Measurements from ENCODE around the gene SLC35E1. TPM values are rescaled to one million over a fixed set of nuclear protein-coding genes. Genes with fewer than 3 reads are reported as not detected.
A peak's percentile ranks its signal among the peaks of the same experiment; 100 is the strongest.
"Not testable (repeated sequence)": the region's sequence is repeated elsewhere in the genome, so short reads cannot be mapped to it uniquely, and the experiment has no call there.

The SLC35E1 gene
- polyA plus RNA-seq, 6 donors from 2014 or later, result 15.4 to 26.2 (median 19.4) TPM

GRCh38 chr19:16543734-16544133, 28.5 kb downstream of the SLC35E1 start:
- not testable (repeated sequence) for DNase-seq; H3K36me3 Mint-ChIP-seq; H3K27me3 Mint-ChIP-seq; ATAC-seq (ENCODE audit: low read depth in 2 of 2); H3K9me3 Mint-ChIP-seq
- Mint-ChIP-seq H3K4me1 (peaks cover 31 to 45% (median 40%) of the 10 kb centered on the region in 3 donors), H3K4me3 (peak overlapping the region; percentile 35 to 95 (median 92)), H3K27ac (peak overlapping the region in 3 of 6 donors; percentile 87 to 96 (median 90))

GRCh38 chr19:16542910-16543472, 29.2 kb downstream of the SLC35E1 start:
- H3K9me3 Mint-ChIP-seq, result no peaks in the 10 kb centered on the region
- H3K4me3 Mint-ChIP-seq, result peak overlapping the region; percentile 89 to 95 (median 92)
- peak overlapping the region; percentile 86 to 97 (median 92) for H3K27ac Mint-ChIP-seq
- H3K4me1 Mint-ChIP-seq, result peaks cover 38 to 53% (median 47%) of the 10 kb centered on the region in 3 donors
- no peaks in the 10 kb centered on the region for H3K27me3 Mint-ChIP-seq
- H3K36me3 Mint-ChIP-seq, result peaks cover 0 to 7% of the 10 kb centered on the region in 2 donors
- ATAC-seq (ENCODE audit: low read depth in 2 of 2) (no peak), DNase-seq (no peak)

GRCh38 chr19:16542045-16542909, 29.9 kb downstream of the SLC35E1 start, which contains the start of gene CHERP:
Gene CHERP (minus strand): TSS chr19:16542437. CDS start chr19:16542378, 59 bp downstream.
- DNase-seq, result peak; percentile 93
- Mint-ChIP-seq H3K9me3 (no peaks in the 10 kb centered on the region), H3K27ac (peak within 1 kb of the TSS; percentile 86 to 97 (median 92)), H3K36me3 (peaks cover 0 to 11% of the 10 kb centered on the region in 2 donors), H3K4me3 (peak within 1 kb of the TSS; percentile 89 to 95 (median 92)), H3K27me3 (no peaks in the 10 kb centered on the region), H3K4me1 (peaks cover 44 to 60% (median 54%) of the 10 kb centered on the region in 3 donors)
- ATAC-seq (ENCODE audit: low read depth in 2 of 2), result peak; percentile 75 to 85

GRCh38 chr19:16541526-16542044, 30.6 kb downstream of the SLC35E1 start:
- peak overlapping the region; percentile 87 to 95 (median 92) for H3K4me3 Mint-ChIP-seq

GRCh38 chr19:16540948-16541347, 31.3 kb downstream of the SLC35E1 start:
- H3K4me3 Mint-ChIP-seq, result peak overlapping the region; percentile 87 to 95 (median 92)
- H3K36me3 Mint-ChIP-seq, result peaks cover 0 to 21% of the 10 kb centered on the region in 2 donors
- no peak for DNase-seq
- H3K27ac Mint-ChIP-seq, result peak overlapping the region in 5 of 6 donors; percentile 73 to 90 (median 82)
- no peaks in the 10 kb centered on the region for H3K9me3 Mint-ChIP-seq
- H3K4me1 Mint-ChIP-seq, result peaks cover 53 to 69% (median 61%) of the 10 kb centered on the region in 3 donors
- no peaks in the 10 kb centered on the region for H3K27me3 Mint-ChIP-seq
- no peak for ATAC-seq (ENCODE audit: low read depth in 2 of 2)

More at GRCh38 chr19:16541526-16542044, 30.6 kb downstream of the SLC35E1 start:
- peaks cover 0 to 14% of the 10 kb centered on the region in 2 donors for H3K36me3 Mint-ChIP-seq
- H3K27ac Mint-ChIP-seq, result peak overlapping the region; percentile 75 to 90 (median 84)
- H3K9me3 Mint-ChIP-seq, result no peaks in the 10 kb centered on the region
- ATAC-seq (ENCODE audit: low read depth in 2 of 2), result no peak
- no peak for DNase-seq
- peaks cover 48 to 66% (median 58%) of the 10 kb centered on the region in 3 donors for H3K4me1 Mint-ChIP-seq
- H3K27me3 Mint-ChIP-seq, result no peaks in the 10 kb centered on the region

GRCh38 chr19:16537111-16537510, 35.1 kb downstream of the SLC35E1 start:
- peak overlapping the region in 2 of 8 donors; percentile 42 to 43 for H3K4me3 Mint-ChIP-seq
- H3K27ac Mint-ChIP-seq, result peak overlapping the region in 1 of 6 donors; percentile 27
- no peaks in the 10 kb centered on the region for H3K27me3 Mint-ChIP-seq
- H3K9me3 Mint-ChIP-seq, result no peaks in the 10 kb centered on the region
- peaks cover 0 to 29% of the 10 kb centered on the region in 2 donors for H3K36me3 Mint-ChIP-seq
- DNase-seq (no peak), ATAC-seq (ENCODE audit: low read depth in 2 of 2) (no peak)
- H3K4me1 Mint-ChIP-seq, result peaks cover 42 to 47% (median 44%) of the 10 kb centered on the region in 3 donors

GRCh38 chr19:16536130-16536529, 36.1 kb downstream of the SLC35E1 start:
- no peak for DNase-seq
- H3K27me3 Mint-ChIP-seq, result no peaks in the 10 kb centered on the region
- peak overlapping the region in 1 of 8 donors; percentile 24 for H3K4me3 Mint-ChIP-seq
- no peaks in the 10 kb centered on the region for H3K9me3 Mint-ChIP-seq
- H3K36me3 Mint-ChIP-seq, result peaks cover 0 to 37% of the 10 kb centered on the region in 2 donors
- peaks cover 38 to 42% (median 41%) of the 10 kb centered on the region in 3 donors for H3K4me1 Mint-ChIP-seq
- no peak for ATAC-seq (ENCODE audit: low read depth in 2 of 2)
- no peak overlapping the region for H3K27ac Mint-ChIP-seq

GRCh38 chr19:16535381-16535780, 36.8 kb downstream of the SLC35E1 start:
- H3K4me1 Mint-ChIP-seq, result peaks cover 37 to 42% (median 38%) of the 10 kb centered on the region in 3 donors
- no peak overlapping the region for H3K4me3 Mint-ChIP-seq
- H3K9me3 Mint-ChIP-seq, result no peaks in the 10 kb centered on the region
- no peak overlapping the region for H3K27ac Mint-ChIP-seq
- no peak for DNase-seq
- H3K27me3 Mint-ChIP-seq, result no peaks in the 10 kb centered on the region
- H3K36me3 Mint-ChIP-seq, result peaks cover 0 to 40% of the 10 kb centered on the region in 2 donors
- no peak for ATAC-seq (ENCODE audit: low read depth in 2 of 2)

GRCh38 chr19:16532440-16533234, 39.6 kb downstream of the SLC35E1 start:
- ATAC-seq (ENCODE audit: low read depth in 2 of 2) (no peak), DNase-seq (no peak)
- no peak overlapping the region for H3K4me3 Mint-ChIP-seq
- peaks cover 14 to 23% (median 15%) of the 10 kb centered on the region in 3 donors for H3K4me1 Mint-ChIP-seq
- H3K36me3 Mint-ChIP-seq, result peaks cover 0 to 30% of the 10 kb centered on the region in 2 donors
- no peaks in the 10 kb centered on the region for H3K27me3 Mint-ChIP-seq
- no peak overlapping the region for H3K27ac Mint-ChIP-seq
- no peaks in the 10 kb centered on the region for H3K9me3 Mint-ChIP-seq

GRCh38 chr19:16531380-16531669, 40.9 kb downstream of the SLC35E1 start:
- Mint-ChIP-seq H3K4me1 (peaks cover 6 to 13% (median 7%) of the 10 kb centered on the region in 3 donors), H3K36me3 (peaks cover 0 to 23% of the 10 kb centered on the region in 2 donors), H3K27me3 (no peaks in the 10 kb centered on the region), H3K4me3 (no peak overlapping the region), H3K27ac (peak overlapping the region in 1 of 6 donors; percentile 7), H3K9me3 (no peaks in the 10 kb centered on the region)
- ATAC-seq (ENCODE audit: low read depth in 2 of 2) (no peak), DNase-seq (no peak)

- Mint-ChIP-seq H3K4me3 (no peak overlapping the region), H3K27ac (peak overlapping the region in 1 of 6 donors; percentile 7), H3K9me3 (no peaks in the 10 kb centered on the region), H3K36me3 (peaks cover 0 to 19% of the 10 kb centered on the region in 2 donors), H3K4me1 (peaks cover 1 to 9% (median 3%) of the 10 kb centered on the region in 3 donors), H3K27me3 (no peaks in the 10 kb centered on the region)
- ATAC-seq (ENCODE audit: low read depth in 2 of 2) (no peak), DNase-seq (no peak)
Observed at GRCh38 chr19:16530540-16531379, 41.5 kb downstream of the SLC35E1 start.

GRCh38 chr19:16529466-16530144, 42.6 kb downstream of the SLC35E1 start:
- Mint-ChIP-seq H3K4me3 (no peak overlapping the region), H3K9me3 (no peaks in the 10 kb centered on the region), H3K4me1 (peaks cover 0 to 9% (median 3%) of the 10 kb centered on the region in 3 donors), H3K27ac (peak overlapping the region in 1 of 6 donors; percentile 79), H3K27me3 (no peaks in the 10 kb centered on the region), H3K36me3 (peaks cover 0 to 19% of the 10 kb centered on the region in 2 donors)
- DNase-seq, result no peak
- ATAC-seq (ENCODE audit: low read depth in 2 of 2), result no peak

Data from naive B cell (primary cell).